GM19397 (cell line): ENCODE measurements around the gene F3.
"Not testable (repeated sequence)": the region's sequence is repeated elsewhere in the genome, so short reads cannot be mapped to it uniquely, and the experiment has no call there.

Experiments
- ATAC-seq: cut with Tn5 transposase; IDR thresholded peaks from one replicate; pipeline ENCODE4 v1.9.1; 2021; ENCODE audit warnings: mild to moderate bottlenecking, moderate library complexity; ENCODE audit not compliant: unreplicated experiment

F3 gene

DNA sequence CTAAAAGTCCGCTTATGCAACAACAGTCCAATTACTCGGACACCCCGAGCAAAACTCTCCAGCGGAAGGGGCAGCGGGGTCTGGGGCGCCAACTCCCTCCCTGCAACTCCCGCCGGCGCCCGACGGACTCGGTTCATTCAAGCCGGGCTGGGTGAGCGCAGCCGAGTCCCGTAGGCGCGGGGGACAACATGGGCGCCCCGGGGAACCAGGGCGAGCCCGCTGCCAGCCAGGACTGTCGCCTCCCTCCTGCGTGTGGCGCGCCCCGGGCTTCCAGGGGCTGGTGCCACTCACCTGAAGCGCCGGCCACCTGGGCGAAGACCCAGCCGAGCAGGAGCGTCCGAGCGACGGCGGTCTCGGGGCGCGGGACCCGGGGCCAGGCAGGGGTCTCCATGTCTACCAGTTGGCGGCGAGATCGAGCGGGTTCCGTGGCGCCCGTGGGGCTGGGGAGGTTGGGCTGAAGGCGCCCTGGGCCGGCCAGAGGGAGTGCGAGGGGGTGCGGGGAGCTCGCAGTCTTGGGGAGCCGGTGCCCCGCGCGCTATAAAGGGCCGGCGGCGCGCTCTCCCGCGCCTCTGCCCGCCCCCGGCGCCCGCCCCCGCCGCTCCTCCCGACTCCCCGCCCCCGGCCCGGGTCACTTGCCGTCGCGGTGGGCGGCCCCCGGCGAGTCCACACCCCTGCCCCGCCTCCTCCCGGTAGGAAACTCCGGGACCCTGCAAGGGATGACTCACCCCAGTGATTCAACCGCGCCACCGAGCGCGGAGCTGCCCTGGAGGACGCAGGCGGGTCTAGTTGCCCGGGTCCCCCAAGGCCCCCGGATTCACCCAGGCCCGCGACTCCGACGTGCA is at the start of gene F3:
F3 (minus strand) TSS at position 514 of the 842 bp plus-strand sequence; CDS start at position 391, 123 bp downstream.
- ATAC-seq, result peak; percentile 80

DNA sequence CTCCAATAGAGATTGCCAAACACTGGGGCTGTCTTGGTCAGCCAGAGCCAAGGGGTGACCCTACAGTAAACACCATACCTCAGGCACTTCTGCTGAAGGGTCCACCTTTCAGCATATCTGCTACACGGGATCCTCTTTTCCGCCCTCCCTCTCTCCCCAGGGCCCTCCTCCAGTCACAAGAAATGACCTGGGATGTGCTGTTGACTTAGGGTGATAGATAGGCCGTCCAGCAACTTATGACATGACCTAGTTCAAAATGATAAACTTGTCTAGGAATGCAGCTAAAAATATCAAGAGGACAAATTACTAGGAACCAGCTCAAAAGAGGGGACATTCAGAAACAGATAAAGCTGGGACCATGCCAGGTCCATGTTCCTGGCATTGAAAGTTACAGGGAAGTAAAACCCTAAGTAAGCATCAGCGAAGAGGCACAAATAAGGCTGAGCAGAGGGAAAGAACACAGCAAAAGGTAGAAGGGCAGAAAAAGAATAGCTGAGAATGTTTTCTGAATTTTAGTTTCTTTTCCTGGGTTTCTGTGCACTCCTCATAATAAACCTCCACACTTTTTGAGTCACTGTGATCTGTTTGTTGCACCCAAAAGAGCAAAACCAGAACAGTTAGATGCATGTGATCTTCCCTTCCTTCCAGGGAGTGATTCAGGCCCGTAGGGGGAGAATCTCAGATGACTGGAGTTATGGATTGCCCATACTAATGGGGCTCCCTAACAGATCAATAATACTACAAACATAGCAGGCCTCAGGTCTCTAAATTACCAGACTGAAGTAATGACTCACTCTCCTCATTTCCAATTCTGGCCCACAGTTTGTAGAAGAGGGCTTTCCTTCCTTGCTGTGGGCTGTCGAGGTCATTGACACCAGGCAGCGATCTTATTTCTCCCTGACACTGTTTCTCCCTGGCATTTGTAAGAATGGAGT is 48.9 kb upstream of the F3 start:
- ATAC-seq, result no peak

DNA sequence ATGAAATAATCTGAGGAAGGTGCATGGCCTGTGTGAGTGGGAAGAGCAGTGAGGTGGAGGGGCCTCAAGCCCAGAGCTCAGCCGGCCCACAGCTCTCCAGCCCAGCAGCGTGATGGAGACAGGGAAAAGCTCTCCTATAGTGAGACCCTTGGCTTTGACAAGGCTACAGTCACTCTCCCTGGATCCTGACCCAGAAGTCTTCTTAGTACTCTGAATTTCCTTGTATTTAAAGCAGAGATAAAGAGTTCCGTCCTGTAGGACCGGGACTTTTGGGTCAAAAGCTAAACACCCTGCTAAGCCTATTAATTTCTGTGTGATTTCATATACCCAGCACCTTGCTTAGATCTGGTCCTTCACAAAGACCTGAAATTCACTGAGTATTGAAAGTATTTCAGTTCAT is 48.2 kb upstream of the F3 start:
- no peak for ATAC-seq

DNA sequence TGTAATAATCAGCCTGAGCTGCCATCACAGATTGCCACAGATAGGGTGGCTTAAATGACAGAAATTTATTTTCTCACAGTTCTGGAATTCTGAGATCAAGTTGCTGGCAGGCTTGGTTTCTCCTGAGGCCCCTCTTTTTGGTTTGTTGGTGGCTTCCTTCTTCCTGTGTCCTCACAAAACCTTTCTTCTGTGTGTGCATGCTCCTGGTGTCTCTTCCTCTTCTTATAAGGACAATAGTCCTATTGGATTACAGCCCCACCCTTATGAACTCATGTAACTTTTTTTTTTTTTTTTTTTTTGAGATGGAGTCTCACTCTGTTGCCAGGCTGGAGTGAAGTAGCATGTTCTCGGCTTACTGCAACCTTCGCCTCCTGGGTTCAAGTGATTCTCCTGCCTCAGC is 41.0 kb upstream of the F3 start:
- no peak for ATAC-seq

DNA sequence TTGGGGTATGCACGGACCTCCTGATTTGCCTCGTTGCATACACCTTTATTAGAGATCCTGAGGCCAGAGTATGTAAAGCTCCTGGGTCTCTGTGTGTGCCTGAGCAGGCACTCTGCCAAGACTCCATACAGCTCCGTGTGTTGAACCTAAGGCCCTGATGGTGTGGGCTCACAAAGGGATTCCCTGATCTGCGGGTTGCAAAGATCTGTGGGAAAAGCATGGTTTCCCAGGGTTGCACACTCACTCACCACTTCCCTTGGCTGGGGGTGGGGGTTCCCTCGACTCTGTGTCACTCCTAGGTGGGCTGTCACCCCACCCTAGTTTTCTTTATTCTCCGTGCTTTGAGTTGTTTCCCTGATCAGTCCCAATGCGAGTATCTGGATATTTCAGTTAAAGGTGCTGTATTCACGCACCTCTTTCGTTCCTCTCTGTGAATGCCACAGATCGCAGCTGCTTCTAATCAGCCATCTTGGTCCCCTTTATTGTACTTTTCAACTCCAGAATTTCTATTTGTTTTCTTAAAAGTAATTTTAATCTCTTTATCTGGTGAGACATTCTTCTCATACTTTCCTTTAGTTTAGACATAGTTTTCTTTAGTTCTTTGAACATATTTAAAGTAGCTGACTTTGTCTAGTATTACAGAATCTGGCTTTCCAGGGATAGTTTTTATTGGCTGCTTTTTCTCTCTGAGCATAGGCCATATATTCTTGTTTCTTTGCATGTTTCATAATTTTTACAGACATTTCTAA is 39.0 kb upstream of the F3 start:
- ATAC-seq, result no peak

DNA sequence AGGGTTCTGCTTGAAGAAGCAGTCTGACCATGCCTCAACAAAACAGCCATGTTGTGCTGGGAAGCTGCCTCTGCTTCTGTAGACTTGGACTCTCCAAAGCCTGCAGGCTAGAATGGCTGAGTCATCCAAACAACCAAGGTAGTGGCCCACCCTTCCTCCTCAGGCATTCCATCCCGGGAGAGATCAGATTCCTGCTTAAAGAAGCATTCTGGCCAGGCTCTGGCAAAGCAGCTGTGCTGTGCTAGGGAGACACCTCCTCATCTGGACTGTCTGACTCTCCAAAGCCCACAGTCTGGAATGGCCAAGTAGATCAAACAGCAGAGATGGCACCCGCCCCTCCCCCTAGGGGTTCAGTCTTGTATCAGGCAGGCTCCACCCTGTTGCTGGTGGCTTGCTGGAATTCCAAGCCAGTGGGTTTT is 38.3 kb upstream of the F3 start:
- no peak for ATAC-seq

DNA sequence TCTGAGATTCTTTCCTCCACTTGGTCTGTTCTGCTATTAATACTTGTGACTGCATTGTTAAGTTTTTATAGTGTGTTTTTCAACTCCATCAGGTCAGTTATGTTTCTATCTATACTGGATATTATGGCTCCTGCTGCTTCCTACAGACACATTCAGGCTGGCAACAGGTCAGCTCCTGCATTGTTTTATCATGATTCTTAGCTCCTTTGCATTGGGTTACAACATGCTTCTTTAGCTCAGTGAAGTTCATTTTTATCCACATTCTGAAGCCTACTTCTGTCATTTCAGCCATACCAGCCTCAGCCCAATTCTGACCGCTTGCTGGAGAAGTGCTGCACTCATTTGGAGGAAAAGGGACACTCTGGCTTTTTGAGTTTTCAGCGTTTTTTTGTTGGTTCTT is 37.3 kb upstream of the F3 start:
- ATAC-seq, result no peak

DNA sequence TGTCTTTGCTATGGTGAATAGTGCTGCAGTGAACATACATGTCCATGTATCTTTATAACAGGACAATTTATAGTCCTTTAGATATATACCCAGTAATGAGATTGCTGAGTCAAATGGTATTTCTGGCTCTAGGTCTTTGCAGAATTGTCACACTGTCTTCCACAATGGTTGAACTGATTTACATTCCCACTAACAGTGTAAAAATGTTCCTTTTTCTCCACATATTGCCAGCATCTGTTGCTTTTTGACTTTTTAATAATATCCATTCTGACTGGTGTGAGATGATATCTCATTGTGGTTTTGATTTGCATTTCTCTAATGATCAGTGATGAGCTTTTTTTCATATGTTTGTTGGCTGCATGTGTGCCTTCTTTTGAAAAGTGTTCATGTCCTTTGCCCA is 32.4 kb upstream of the F3 start:
- ATAC-seq, result not testable (repeated sequence)

DNA sequence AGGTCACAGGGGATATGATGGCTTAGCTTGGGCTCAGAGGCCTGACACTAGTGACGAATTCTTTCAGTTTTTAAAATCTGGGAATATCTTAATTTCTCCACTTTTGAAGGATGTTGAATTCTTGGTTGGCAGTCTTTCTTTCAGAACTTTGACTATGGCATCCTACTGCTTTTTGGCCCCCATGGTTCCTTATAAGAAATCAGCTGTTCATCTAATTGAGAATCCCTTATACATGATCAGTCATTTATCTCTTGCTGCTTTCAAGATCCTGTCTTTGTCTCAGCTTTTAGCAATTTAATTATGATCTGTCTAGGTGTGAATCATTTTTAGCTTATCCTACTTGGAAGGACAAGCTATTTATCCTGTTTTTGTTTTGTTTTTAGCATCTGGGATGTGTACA is 31.2 kb upstream of the F3 start:
- ATAC-seq, result no peak

DNA sequence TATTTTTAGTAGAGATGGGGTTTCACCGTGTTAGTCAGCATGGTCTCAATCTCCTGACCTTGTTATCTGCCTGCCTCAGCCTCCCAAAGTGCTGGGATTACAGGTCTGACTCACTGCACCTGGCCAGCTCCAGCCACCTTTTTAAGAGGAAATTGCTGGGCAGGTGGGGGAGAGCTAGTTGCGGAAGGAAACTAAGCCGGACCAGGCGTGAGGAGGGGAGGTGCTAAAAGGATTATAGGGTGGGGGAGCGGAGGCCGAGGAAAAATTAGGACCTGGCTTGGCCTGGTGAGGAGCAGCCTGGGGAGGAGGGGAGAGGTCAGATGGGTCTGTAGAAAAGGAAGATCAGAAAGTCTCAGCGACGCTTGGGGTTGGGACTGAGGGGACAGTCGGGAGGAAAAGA is 29.4 kb upstream of the F3 start:
- ATAC-seq, result not testable (repeated sequence)

DNA sequence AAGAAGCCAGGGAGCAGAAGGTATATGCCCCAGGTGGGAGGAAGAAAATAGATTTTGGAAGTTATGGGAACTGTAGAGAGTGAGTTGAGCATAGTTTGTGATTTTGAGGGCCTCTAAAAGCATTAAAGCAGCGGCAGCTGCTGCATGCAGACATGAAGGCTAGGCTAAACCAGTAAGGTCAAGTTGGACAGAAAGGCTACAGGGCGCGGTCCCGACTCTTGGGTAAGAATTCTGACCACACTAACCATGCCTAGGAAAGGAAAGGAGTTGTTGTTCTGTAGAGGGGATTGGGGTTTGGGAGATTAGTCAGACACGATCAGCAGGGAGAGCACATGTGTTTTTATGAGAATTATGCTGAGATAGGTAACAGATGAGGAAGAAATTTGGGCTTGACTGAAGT is 27.2 kb upstream of the F3 start:
- not testable (repeated sequence) for ATAC-seq

DNA sequence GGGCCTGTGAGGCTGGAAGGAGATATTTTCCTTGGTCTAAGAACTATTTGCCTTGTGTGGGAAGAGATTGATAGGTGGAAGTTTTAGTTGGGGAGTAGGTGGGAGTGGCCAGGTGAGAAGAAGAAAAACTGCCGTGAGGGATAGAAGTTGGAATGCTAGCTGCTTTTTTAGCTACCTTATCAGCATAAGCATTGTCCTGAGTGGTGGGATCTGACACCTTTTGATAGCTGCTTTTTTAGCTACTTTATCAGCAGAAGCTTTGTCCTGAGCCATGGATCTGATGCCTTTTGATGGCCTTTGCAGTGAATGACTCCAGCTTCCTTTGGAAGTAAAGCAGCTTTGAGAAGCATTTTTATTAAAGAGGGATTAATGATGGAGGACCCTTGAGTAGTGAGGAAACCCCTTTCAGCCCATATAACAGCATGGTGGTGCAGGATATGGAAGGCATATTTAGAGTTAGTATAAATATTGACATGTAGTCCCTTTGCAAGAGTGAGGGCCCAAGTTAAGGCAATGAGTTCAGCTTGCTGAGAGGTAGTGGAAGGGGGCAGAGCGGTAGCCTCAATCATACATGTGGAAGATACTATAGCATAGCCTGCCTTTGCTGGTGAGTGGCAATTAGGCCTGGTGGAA is 26.5 kb upstream of the F3 start:
- not testable (repeated sequence) for ATAC-seq

DNA sequence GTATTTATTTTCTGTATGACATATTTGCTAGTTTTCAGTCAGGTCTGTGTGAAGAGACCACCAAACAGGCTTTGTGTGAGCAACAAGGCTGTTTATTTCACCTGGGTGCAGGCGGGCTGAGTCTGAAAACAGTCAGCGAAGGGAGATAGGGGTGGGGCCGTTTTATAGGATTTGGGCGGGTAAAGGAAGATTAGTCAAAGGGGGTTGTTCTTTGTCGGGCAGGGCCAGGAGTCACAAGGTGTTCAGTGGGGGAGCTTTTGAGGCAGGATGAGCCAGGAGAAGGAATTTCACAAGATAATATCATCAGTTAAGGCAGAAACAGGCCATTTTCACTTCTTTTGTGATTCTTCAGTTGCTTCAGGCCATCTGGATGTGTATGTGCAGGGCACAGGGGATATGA is 24.9 kb upstream of the F3 start:
- ATAC-seq, result not testable (repeated sequence)

DNA sequence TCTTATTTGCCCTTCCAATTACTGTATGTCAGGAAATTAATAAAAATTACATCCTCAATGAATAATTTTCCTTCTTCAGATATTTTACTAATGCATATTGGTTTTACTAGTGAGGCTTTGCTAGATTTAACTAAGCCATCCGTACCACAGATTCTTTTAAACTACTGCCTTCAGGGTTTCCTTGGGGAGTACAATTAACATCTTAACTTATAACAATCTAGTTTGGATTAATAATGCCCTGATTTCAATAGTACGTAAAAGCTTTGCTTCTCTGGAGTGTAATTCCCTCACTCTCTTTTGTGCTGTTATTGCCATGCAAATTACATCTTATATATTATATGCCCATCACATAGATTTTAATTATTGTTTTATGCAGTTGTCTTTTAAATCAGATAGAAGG is 24.3 kb upstream of the F3 start:
- no peak for ATAC-seq

DNA sequence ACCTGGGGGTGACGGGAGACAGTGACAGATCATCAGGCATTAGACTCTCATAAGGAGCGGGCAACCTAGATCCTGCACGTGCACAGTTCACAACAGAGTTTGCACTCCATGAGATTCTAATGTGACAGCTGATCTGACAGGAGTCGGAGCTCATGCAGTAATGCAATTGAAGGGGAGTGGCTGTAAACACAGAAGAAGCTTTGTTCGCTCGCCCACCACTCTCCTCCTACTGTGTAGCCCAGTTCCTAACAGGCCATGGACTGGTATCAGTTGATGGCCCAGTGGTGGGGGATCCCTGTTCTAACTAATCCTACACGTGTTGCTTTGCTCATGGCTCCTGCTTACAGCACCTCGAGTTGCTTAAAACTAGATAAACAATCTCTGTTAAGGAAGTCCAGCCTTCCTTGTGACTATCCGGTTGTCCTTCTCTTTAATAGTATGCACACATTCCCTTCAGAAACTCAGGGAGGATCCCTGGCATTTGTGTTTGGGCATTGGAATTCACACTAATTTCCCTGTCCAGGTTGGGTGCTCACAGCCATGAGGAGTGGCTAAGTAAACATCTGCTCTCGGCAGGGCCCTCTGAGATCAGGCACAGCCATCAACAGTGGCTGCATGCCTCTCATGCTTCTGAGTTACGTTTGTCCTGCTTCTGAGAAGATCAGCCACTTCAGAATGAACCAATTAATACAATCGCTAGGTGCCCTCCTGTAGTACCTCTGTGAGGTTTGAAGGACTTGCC is 21.1 kb upstream of the F3 start:
- no peak for ATAC-seq

DNA sequence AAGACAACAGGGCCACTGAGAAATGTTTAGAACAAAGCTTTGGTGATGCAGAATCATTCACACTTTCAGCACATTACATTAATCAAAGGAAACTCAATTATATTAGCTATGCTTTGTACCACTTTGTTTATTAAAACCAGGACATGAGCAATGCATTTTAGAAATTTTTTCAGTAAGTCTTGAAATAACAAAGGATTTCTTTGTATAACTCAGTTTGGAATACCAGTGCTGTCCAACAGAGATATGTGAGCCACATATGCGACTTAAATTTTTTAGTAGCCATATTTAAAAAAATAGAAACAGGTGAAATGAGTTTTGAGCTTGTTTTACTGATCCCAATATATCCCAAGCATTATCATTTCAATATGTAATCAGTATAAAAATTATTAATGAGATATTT is 18.8 kb upstream of the F3 start:
- no peak for ATAC-seq

DNA sequence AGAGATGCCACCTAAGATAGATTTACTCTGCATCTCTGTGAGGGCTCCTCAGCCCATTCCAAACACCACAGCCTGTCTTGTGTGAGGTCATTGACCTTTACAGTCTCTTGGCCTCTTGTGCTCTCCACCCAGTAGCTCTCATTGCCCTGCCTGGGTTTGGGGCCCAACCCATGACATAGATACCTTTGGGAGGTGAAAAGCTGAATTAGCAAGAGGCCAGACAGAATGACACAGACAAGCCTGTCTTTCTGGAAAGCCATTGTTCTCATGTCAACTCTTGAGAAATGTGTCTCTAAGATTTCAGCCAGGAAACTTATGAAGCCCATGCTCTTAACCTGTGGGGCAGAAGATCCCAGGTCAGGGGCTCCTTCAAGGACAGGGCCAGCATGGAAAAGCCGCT is 18.4 kb upstream of the F3 start:
- ATAC-seq, result no peak

DNA sequence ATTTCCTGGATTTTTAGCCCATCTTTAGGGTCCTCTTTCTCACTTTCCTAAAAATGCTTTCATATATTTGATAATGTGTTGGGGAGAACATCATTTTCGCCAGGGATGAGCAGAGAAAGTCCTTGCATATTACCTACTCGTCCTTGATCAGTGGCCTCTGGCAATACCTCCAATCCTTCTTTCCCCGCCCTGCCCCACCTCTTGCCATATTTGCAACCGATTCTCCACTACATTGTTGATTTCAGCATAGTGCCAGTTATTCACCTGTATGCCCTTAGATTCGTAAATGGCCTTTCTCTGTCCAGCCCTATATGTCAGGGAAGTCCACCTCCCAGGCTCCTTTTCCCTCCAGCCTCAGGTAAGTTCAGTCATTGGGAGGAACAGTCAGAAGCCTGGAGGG is 13.5 kb upstream of the F3 start:
- ATAC-seq, result no peak

DNA sequence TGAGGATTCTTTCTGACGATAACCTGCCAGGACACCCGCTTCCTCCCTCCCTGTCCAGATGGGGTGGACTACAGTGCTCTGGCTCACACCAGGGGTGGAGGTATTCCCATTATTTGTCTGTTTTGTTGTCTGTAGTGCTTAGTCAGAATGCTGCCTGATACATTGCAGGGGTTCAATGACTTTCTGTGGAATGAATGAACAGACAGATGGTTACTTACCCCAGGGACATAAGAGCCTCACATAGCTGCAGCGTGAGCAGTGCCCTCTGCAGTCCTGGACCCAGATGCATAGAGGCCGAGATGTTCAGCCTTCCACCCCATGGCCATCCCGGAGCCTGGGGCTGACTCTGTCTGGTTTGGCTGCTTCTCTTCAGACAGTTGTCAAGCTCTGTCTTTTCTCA is 13.0 kb upstream of the F3 start:
- ATAC-seq, result no peak

DNA sequence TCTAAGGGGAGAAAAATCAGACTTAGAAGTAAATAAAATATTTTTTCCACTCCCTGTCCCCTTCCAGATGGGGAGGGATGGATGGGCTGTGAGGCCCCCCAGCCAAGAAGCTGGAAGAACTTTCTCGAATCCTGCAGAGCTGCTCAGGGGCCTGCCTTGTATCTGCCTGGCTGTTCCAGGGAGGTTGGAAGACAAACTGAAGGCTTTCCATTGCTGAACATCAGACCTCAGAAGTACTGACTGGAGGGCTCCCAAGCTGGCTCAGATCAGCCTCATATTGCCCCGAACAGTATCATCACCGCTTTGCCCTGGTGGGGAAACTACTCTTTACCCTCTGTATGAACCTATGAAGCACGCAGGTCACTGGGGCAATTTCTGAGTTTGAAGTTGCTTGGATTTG is 12.4 kb upstream of the F3 start:
- no peak for ATAC-seq
